Measurements from ENCODE around the gene LRRC25.
A peak's percentile ranks its signal among the peaks of the same experiment; 100 is the strongest.

The LRRC25 gene

GRCh38 chr19:18349524-18350128 is 47.8 kb downstream of the LRRC25 start:
- peak; percentile 99 for TF ChIP-seq ZNF121 (tag by site-specific recombination; IDR thresholded peaks at IDR 0.05)
- TF ChIP-seq GLIS1 (tag by site-specific recombination; IDR thresholded peaks at IDR 0.05), result 0 out of 2 replicates have a peak, but pooled peaks have one; percentile 21
- TF ChIP-seq ZNF214 (tag by site-specific recombination; IDR thresholded peaks at IDR 0.05; ENCODE audit: borderline replicate concordance), result no peak
- TF ChIP-seq ZNF529 (tag by site-specific recombination; IDR thresholded peaks at IDR 0.05; ENCODE audit: insufficient replicate concordance), result no peak
- TF ChIP-seq ZNF514 (tag by site-specific recombination; IDR thresholded peaks at IDR 0.05), result no peak
- TF ChIP-seq ELK4 (IDR thresholded peaks at IDR 0.05; ENCODE audit: borderline replicate concordance, low read depth, low read length), result no peak
- peak; percentile 68 for TF ChIP-seq CTCF (tag by site-specific recombination; IDR thresholded peaks at IDR 0.05)
- TF ChIP-seq ZNF324 (tag by site-specific recombination; IDR thresholded peaks at IDR 0.05), result no peak
- TF ChIP-seq ZNF146 (tag by site-specific recombination; IDR thresholded peaks at IDR 0.05), result no peak
- TF ChIP-seq ZFP37 (tag by site-specific recombination; IDR thresholded peaks at IDR 0.05), result no peak
- peak; percentile 100 for TF ChIP-seq ZNF660 (tag by site-specific recombination; IDR thresholded peaks at IDR 0.05)
- no peak for TF ChIP-seq ZSCAN5A (tag by site-specific recombination; IDR thresholded peaks at IDR 0.05)
- no peak for TF ChIP-seq ZSCAN30 (tag by site-specific recombination; IDR thresholded peaks at IDR 0.05)
- no peak for TF ChIP-seq ZNF138 (tag by site-specific recombination; IDR thresholded peaks at IDR 0.05; ENCODE audit: borderline replicate concordance)
- no peak for TF ChIP-seq PRDM6 (tag by site-specific recombination; IDR thresholded peaks at IDR 0.05)
- TF ChIP-seq ZNF157 (tag by site-specific recombination; IDR thresholded peaks at IDR 0.05), result no peak
- peak; percentile 84 for TF ChIP-seq PRDM10 (tag by site-specific recombination; IDR thresholded peaks at IDR 0.05)
- TF ChIP-seq ZNF654 (tag by site-specific recombination; IDR thresholded peaks at IDR 0.05; ENCODE audit: low read depth), result peak; percentile 88
- TF ChIP-seq ZNF76 (tag by site-specific recombination; IDR thresholded peaks at IDR 0.05; ENCODE audit: borderline replicate concordance, low read depth), result peak; percentile 50; the same call in 1 of the 2 replicates
- Histone ChIP-seq H3K27ac (ENCODE audit: extremely low read depth, low read depth, low read length) (no peak overlapping the region), H3K4me3 (ENCODE audit: low read depth, low read length) (no peak overlapping the region), H3K4me1 (ENCODE audit: control insufficient read depth, insufficient read depth, low read length) (no peaks in the 10 kb centered on the region), H3K36me3 (ENCODE audit: control insufficient read depth in 2 of 2, insufficient read depth in 1 of 2, low read length in 2 of 2) (no peaks in the 10 kb centered on the region), H3K9me3 (ENCODE audit: control insufficient read depth, insufficient read depth, low read depth, low read length) (no peaks in the 10 kb centered on the region)
- ChIA-PET CTCF (interaction anchor here (0.5 to 4.6 kb wide), 30 partner anchors 8 to 340 kb away, joined by 3 to 117 read pairs (median 4); partner anchors contain the start of genes JUND, LRRC25 and SSBP4), POLR2A (no interaction called here)

Data from HEK293 (cell line).